Keratinocyte (primary cell): Measurements from ENCODE around the gene TTC38. TPM values are rescaled to one million over a fixed set of nuclear protein-coding genes. Genes with fewer than 3 reads are reported as not detected.

ENCODE experiments used
- DNase-seq: peaks from one replicate; pipeline ENCODE4 v3.0.0-alpha.2; 2011; ENCODE audit warnings: low read depth, missing footprints, low spot score
- FAIRE-seq: peaks from 2 replicates; lab custom pipeline; 2011; peaks lifted over from hg19 to GRCh38; lab: Jason Lieb, UNC
- H2AFZ ChIP-seq: 2 replicates; pipeline ENCODE4 v1.6.0; 2012; ENCODE audit warnings: low read length, control low read depth, inconsistent platforms; ENCODE audit not compliant: control insufficient read depth
- H3K27ac ChIP-seq: 2 replicates; pipeline ENCODE4 v1.5.1; 2011; ENCODE audit warnings: low read length; ENCODE audit not compliant: control insufficient read depth, insufficient read depth
- H3K27me3 ChIP-seq: 3 replicates; pipeline ENCODE4 v1.6.0; 2011; ENCODE audit warnings: low read length; ENCODE audit not compliant: control insufficient read depth, insufficient read depth; ENCODE audit errors: extremely low read depth
- H3K36me3 ChIP-seq, 2 experiments: 2 replicates in 1 of 2; 3 replicates in 1 of 2; pipeline ENCODE4 v1.5.1; 2011; ENCODE audit warnings: low read length in 2 of 2, mild to moderate bottlenecking in 1 of 2; ENCODE audit not compliant: control insufficient read depth in 2 of 2, insufficient read depth in 2 of 2; ENCODE audit errors: extremely low read depth in 1 of 2
- H3K4me1 ChIP-seq: 3 replicates; pipeline ENCODE4 v1.5.1; 2011; ENCODE audit warnings: low read length; ENCODE audit not compliant: control insufficient read depth, insufficient read depth; ENCODE audit errors: extremely low read depth
- H3K4me2 ChIP-seq: 3 replicates; pipeline ENCODE4 v1.6.0; 2011; ENCODE audit warnings: low read depth, low read length; ENCODE audit not compliant: control insufficient read depth, insufficient read depth; ENCODE audit errors: extremely low read depth
- H3K4me3 ChIP-seq, 3 experiments: fragments of 200-600 bp in 1 of 3; sonication (generic) in 1 of 3; 2 replicates in 2 of 3; 3 replicates in 1 of 3; pipeline ENCODE4 v1.5.1; 2011 to 2016; ENCODE audit warnings: low read length in 3 of 3, mild to moderate bottlenecking in 3 of 3, control low read depth in 2 of 3, inconsistent platforms in 1 of 3, low read depth in 1 of 3, mixed read lengths in 1 of 3, mixed run types in 1 of 3, moderate library complexity in 1 of 3; ENCODE audit not compliant: control insufficient read depth in 2 of 3, insufficient read depth in 2 of 3; ENCODE audit errors: extremely low read depth in 1 of 3
- H3K79me2 ChIP-seq: 2 replicates; pipeline ENCODE4 v1.6.0; 2012; ENCODE audit warnings: low read length; ENCODE audit not compliant: control insufficient read depth, insufficient read depth
- H3K9ac ChIP-seq: 3 replicates; pipeline ENCODE4 v1.6.0; 2011; ENCODE audit warnings: low read length; ENCODE audit not compliant: control insufficient read depth, insufficient read depth; ENCODE audit errors: extremely low read depth
- H3K9me1 ChIP-seq: 3 replicates; pipeline ENCODE4 v1.6.0; 2011; ENCODE audit warnings: low read length; ENCODE audit not compliant: control insufficient read depth, insufficient read depth; ENCODE audit errors: extremely low read depth
- H3K9me3 ChIP-seq: 2 replicates; pipeline ENCODE4 v1.5.1; 2012; ENCODE audit warnings: low read depth, low read length; ENCODE audit not compliant: control insufficient read depth
- H4K20me1 ChIP-seq: 3 replicates; pipeline ENCODE4 v1.6.0; 2011; ENCODE audit warnings: low read length; ENCODE audit not compliant: control insufficient read depth, insufficient read depth; ENCODE audit errors: extremely low read depth
- EZH2 ChIP-seq: IDR thresholded peaks from one replicate; pipeline ENCODE4 v1.6.1; 2012; ENCODE audit warnings: inconsistent platforms, mild to moderate bottlenecking, low read length, moderate library complexity
- dilution Hi-C: fragments of 300-500 bp; cut with MboI; formaldehyde crosslinking; loops from one replicate; pipeline ENCODE4 v1.7.0; 2020; ENCODE audit warnings: low sequenced_read_pairs; ENCODE audit not compliant: extremely low pct_ligation_motif_present
- polyA plus RNA-seq, 5 experiments: library from polyadenylated mRNA; depleted of rRNA in 3 of 5; stranded (reverse) in 3 of 5; stranded (forward) in 1 of 5; unstranded in 1 of 5; fragments of >200 nt; gene quantifications; 1 replicate in 1 of 5; 2 replicates in 3 of 5; 3 replicates in 1 of 5; pipeline versions ENCODE4 v1.2.1 to v1.2.3, GENCODE V29; 2011 to 2012; ENCODE audit warnings: missing spikeins in 2 of 5, low read depth in 1 of 5, low replicate concordance in 1 of 5
- TF ChIP-seq, protein P1 (sequence below), 3 experiments: IDR thresholded peaks in 1 of 3; conservative IDR thresholded peaks in 1 of 3; optimal IDR thresholded peaks in 1 of 3; 2 replicates in 2 of 3; 3 replicates in 1 of 3; pipeline versions ENCODE3 to v1.5.1; 2011; ENCODE audit warnings: low read length in 3 of 3, mild to moderate bottlenecking in 3 of 3, moderate library complexity in 2 of 3, control low read depth in 1 of 3, inconsistent platforms in 1 of 3; ENCODE audit not compliant: insufficient read depth in 2 of 3; ENCODE audit errors: extremely low read depth in 1 of 3

The TTC38 gene
- polyA plus RNA-seq, 1 donor (not counting 4 experiments of a cell fraction or from before 2014, with no cell fraction given): 11.4 TPM

DNA sequence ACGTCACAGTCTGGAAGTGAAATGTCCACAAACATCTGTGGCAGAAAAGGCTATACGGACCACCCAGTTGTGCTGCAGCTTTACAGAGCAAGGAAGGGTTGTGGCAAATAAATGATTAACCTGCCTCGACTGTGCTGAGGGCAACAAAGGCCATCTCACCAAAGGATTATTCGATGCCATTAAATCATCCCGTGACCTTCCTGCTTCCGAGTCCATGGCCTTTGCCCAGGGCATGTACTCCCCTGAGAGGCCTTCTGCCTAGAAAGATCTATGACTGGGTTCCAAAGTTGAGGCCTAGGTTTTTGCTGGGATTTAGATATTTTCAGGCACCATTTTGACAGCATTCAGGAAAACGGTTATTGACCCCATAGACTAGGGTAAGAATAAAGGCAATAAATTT is 26.9 kb upstream of the TTC38 start:
- FAIRE-seq: no peak

DNA sequence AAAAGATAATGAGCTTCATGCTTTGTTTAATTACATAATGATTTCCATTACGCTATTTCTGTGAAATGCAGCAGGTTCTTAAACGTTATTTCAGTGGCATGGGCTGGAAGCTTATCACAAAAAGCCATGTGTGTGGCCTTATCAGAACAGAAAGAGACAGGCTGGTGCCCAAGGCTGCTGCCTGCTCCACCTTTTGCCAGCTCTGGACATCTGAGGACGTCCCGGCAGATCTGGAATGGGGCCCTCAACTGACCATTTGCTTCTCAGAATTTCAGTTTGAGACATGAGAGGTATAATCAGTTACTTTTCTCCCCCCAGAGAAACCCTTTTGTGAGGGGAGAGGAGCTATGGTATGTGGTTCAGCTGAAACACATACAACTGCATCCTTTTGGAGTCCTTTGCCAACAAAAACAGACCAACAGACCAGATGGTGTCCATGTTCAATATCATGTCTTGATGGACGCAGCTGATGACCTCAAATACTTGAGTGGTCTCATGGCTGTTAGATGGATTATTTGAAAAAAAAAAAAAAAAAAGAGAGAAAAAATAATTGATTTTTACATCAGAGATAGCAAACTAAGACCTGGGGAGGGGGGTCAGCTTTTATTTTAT is 26.3 kb upstream of the TTC38 start:
- FAIRE-seq (no peak), DNase-seq (no peak)
- Histone ChIP-seq H3K27me3 (no peaks in the 10 kb centered on the region), H3K9me3 (no peaks in the 10 kb centered on the region), H4K20me1 (no peaks in the 10 kb centered on the region), H3K27ac (no peak overlapping the region), H3K4me2 (no peak overlapping the region), H2AFZ (no peak overlapping the region), H3K4me3 (no peak overlapping the region), H3K4me1 (no peaks in the 10 kb centered on the region), H3K9ac (no peak overlapping the region), H3K36me3 (peaks cover 0 to 5% of the 10 kb centered on the region in 2 experiments), H3K79me2 (no peaks in the 10 kb centered on the region), H3K9me1 (no peaks in the 10 kb centered on the region)
- dilution Hi-C loops: loop anchor here (5.0 kb wide), 1 partner anchor 94 kb away; no protein-coding TSS in a partner anchor
- no peak for TF ChIP-seq EZH2
- TF ChIP-seq, protein P1, sequence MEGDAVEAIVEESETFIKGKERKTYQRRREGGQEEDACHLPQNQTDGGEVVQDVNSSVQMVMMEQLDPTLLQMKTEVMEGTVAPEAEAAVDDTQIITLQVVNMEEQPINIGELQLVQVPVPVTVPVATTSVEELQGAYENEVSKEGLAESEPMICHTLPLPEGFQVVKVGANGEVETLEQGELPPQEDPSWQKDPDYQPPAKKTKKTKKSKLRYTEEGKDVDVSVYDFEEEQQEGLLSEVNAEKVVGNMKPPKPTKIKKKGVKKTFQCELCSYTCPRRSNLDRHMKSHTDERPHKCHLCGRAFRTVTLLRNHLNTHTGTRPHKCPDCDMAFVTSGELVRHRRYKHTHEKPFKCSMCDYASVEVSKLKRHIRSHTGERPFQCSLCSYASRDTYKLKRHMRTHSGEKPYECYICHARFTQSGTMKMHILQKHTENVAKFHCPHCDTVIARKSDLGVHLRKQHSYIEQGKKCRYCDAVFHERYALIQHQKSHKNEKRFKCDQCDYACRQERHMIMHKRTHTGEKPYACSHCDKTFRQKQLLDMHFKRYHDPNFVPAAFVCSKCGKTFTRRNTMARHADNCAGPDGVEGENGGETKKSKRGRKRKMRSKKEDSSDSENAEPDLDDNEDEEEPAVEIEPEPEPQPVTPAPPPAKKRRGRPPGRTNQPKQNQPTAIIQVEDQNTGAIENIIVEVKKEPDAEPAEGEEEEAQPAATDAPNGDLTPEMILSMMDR (optimal IDR thresholded peaks at IDR 0.05 in 1 of 3, IDR thresholded peaks at IDR 0.05 in 1 of 3, conservative IDR thresholded peaks at IDR 0.05 in 1 of 3; ENCODE audit: extremely low read depth in 1 of 3, insufficient read depth in 2 of 3, low read length in 3 of 3): no peak

More for the DNA sequence above, 26.9 kb upstream of the TTC38 start:
- TF ChIP-seq, protein P1 (optimal IDR thresholded peaks at IDR 0.05 in 1 of 3, IDR thresholded peaks at IDR 0.05 in 1 of 3, conservative IDR thresholded peaks at IDR 0.05 in 1 of 3; ENCODE audit: extremely low read depth in 1 of 3, insufficient read depth in 2 of 3, low read length in 3 of 3): no peak
- no peak for TF ChIP-seq EZH2
- H2AFZ ChIP-seq: no peak overlapping the region
- dilution Hi-C loops: loop anchor here (5.0 kb wide), 1 partner anchor 94 kb away; no protein-coding TSS in a partner anchor
- H3K9me3 ChIP-seq: no peaks in the 10 kb centered on the region
- H3K27me3 ChIP-seq: no peaks in the 10 kb centered on the region
- H4K20me1 ChIP-seq: no peaks in the 10 kb centered on the region
- H3K9me1 ChIP-seq: no peaks in the 10 kb centered on the region
- no peak for DNase-seq
- no peaks in the 10 kb centered on the region for H3K4me1 ChIP-seq
- H3K36me3 ChIP-seq: peaks cover 0 to 5% of the 10 kb centered on the region in 2 experiments
- H3K27ac ChIP-seq: no peak overlapping the region
- H3K79me2 ChIP-seq: no peaks in the 10 kb centered on the region
- no peak overlapping the region for H3K4me3 ChIP-seq
- no peak overlapping the region for H3K9ac ChIP-seq
- no peak overlapping the region for H3K4me2 ChIP-seq
